Adrenal gland (tissue), 12 donors: ENCODE measurements around the gene SOX2. TPM values are rescaled to one million over a fixed set of nuclear protein-coding genes. Genes with fewer than 3 reads are reported as not detected.

Experiments used
- DNase-seq, 7 donors: peaks; one replicate each; pipeline ENCODE4 v3.0.0-alpha.2; 2019 to 2020
- H3K27ac ChIP-seq, 5 donors: fragments of 200-600 bp; sonication (generic) in 4 of 5; 1 replicate in 3 of 5; 2 replicates in 2 of 5; pipeline versions ENCODE4 v1.5.1 to v1.8.0; 2016 to 2020; ENCODE audit warnings: mild to moderate bottlenecking in 1 of 5
- H3K27me3 ChIP-seq: fragments of 200-600 bp; 2 replicates; pipeline ENCODE4 v1.8.0; 2021
- H3K36me3 ChIP-seq, 2 donors: fragments of 200-600 bp; replicated peaks in 1 of 2; 1 replicate in 1 of 2; 2 replicates in 1 of 2; pipeline versions ENCODE4 v1.5.1 to v1.8.0; 2018 to 2022
- H3K4me1 ChIP-seq, 2 donors: fragments of 200-600 bp; replicated peaks in 1 of 2; 1 replicate in 1 of 2; 2 replicates in 1 of 2; pipeline versions ENCODE4 v1.5.1 to v1.8.0; 2018 to 2021
- H3K4me3 ChIP-seq, 4 donors: fragments of 200-600 bp; sonication (generic) in 3 of 4; one replicate each; pipeline ENCODE4 v1.5.1; 2016 to 2018
- H3K9me3 ChIP-seq, 3 donors: fragments of 200-600 bp; sonication (generic) in 1 of 3; replicated peaks in 1 of 3; 1 replicate in 2 of 3; 2 replicates in 1 of 3; pipeline versions ENCODE4 v1.5.1 to v1.8.0; 2016 to 2021
- CTCF ChIP-seq, 6 experiments: fragments of 450-650 bp in 4 of 6; fragments of 200-600 bp in 2 of 6; sonication (generic) in 1 of 6; IDR thresholded peaks; 1 replicate in 5 of 6; 2 replicates in 1 of 6; pipeline versions ENCODE4 v1.5.1 to v1.8.0; 2016 to 2021; ENCODE audit warnings: antibody characterized with exemption in 6 of 6, mild to moderate bottlenecking in 2 of 6, moderate library complexity in 1 of 6
- POLR2A ChIP-seq, 2 donors: fragments of 450-650 bp; IDR thresholded peaks; one replicate each; pipeline ENCODE4 v1.6.1; 2017; ENCODE audit warnings: antibody characterized with exemption in 2 of 2, mild to moderate bottlenecking in 2 of 2, moderate library complexity in 1 of 2
- WGBS, 4 donors: extraction: QIAGEN DNeasy Blood & Tissue Kit in 2 of 4; methylation state at CpG; one replicate each; pipeline versions ENCODE4 v1.1.5 to v1.1.7; 2013 to 2017; 5-methylcytosine and 5-hydroxymethylcytosine counted together
- intact Hi-C, 2 donors: fragments of 100-400 bp; cut with DNase I; formaldehyde crosslinking; loops; one replicate each; pipeline versions ENCODE4 v1.14.1 to v1.15.0; 2022 to 2023
- polyA plus RNA-seq, 3 donors: library from polyadenylated mRNA; stranded (reverse); fragments of 200-250 nt in 2 of 3; fragments of 350-450 nt in 1 of 3; fragmentation: Illumina TruSeq in 1 of 3; extraction: RNeasy Lipid Tissue Mini Kit (QIAGEN cat#74804) in 1 of 3; gene quantifications; one replicate each; pipeline ENCODE4 v1.2.3, GENCODE V29; 2013 to 2014
- total RNA-seq, 9 donors: library from RNA; depleted of rRNA in 4 of 9; stranded (reverse); fragments of >200 nt in 4 of 9; fragments of 120-200 nt in 1 of 9; fragmentation: NEBNext Ultra II Directional in 1 of 9; extraction: Animal tissue kit (Norgen Biotek cat#: 25700) in 1 of 9; gene quantifications; one replicate each; pipeline versions ENCODE4 v1.1.0 to v1.2.4, GENCODE V29; 2013 to 2023
- donor health status: healthy with polysubstance abuse.
- donor health status: Bipolar disorder and iron deficiency.
- donor health status: DM: yes; HTN: yes; CAD: no.
- donor health status: DM: no; HTN: no; CAD: no.
- donor health status: DM: no; HTN: no; CAD: no.
- donor health status: DM: yes; HTN: yes; CAD: no.

SOX2 gene
- total and polyA plus RNA-seq, 12 donors: 0.18 to 1.2 (median 0.54) TPM; not detected in 3

- TF ChIP-seq POLR2A (IDR thresholded peaks at IDR 0.05): no peak
- no peak for TF ChIP-seq CTCF (IDR thresholded peaks at IDR 0.05)
- Histone ChIP-seq H3K4me3 (no peak overlapping the region), H3K27me3 (peaks cover 95% of the 10 kb centered on the region), H3K4me1 (peaks cover 0 to 2% of the 10 kb centered on the region in 2 donors), H3K9me3 (no peaks in the 10 kb centered on the region), H3K27ac (no peak overlapping the region), H3K36me3 (no peaks in the 10 kb centered on the region)
- DNase-seq: no peak
- WGBS, 4 donors: 35 to 52% (median 48%) methylated on average over 4 of the region's 4 CpGs
- intact Hi-C loops: no loop called here
Measured at GRCh38 chr3:181721046-181721875, 9.5 kb downstream of the SOX2 start.

- H3K27me3 ChIP-seq: peaks cover 95% of the 10 kb centered on the region
Measured at GRCh38 chr3:181722156-181722555, 10.4 kb downstream of the SOX2 start.

DNA sequence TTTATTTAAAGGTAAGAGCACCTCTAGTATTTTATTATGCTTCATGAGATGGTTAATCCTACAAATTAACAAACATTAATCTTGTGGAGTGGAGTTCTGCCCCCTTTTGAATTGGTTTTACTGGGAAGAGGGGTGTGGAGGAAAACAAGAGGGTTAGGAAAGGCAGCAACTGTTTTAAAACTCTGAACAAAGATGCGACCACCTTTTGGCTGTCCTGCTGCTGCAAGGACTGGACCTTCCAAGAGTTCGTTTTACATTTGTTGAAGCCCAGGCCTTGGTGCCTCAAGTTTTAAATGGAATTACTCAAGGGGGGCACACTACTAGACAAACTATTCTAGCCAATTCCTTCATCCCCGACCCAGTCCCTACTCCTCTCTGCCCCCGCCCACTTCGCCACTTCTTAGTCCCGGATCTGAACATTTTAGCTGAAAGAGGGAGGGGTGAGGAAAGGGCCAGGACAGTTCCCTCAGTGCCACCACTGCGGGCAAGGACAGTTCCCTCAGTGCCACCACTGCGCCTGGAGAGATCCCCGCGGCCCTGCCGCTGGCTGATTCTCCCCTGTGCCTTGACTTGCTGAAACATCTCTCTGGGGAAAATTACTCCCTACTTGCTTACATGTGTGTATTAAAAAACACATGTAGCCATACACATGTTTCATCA, 11.2 kb downstream of the SOX2 start:
- WGBS, 4 donors: 13 to 20% (median 15%) methylated on average over 11 of the region's 11 CpGs
- no peak for DNase-seq
- TF ChIP-seq CTCF (IDR thresholded peaks at IDR 0.05): no peak
- TF ChIP-seq POLR2A (IDR thresholded peaks at IDR 0.05): no peak
- Histone ChIP-seq H3K27me3 (peaks cover 93% of the 10 kb centered on the region), H3K27ac (no peak overlapping the region), H3K36me3 (no peaks in the 10 kb centered on the region), H3K4me1 (peaks cover 4 to 18% of the 10 kb centered on the region in 2 donors), H3K4me3 (no peak overlapping the region), H3K9me3 (no peaks in the 10 kb centered on the region)
- intact Hi-C loops: no loop called here

More at GRCh38 chr3:181722156-181722555, 10.4 kb downstream of the SOX2 start:
- TF ChIP-seq CTCF (IDR thresholded peaks at IDR 0.05) (no peak), POLR2A (IDR thresholded peaks at IDR 0.05) (no peak)
- H3K4me3 ChIP-seq: no peak overlapping the region
- peaks cover 4 to 11% of the 10 kb centered on the region in 2 donors for H3K4me1 ChIP-seq
- WGBS, 4 donors: 9 to 17% (median 15%) methylated on average over 4 of the region's 4 CpGs
- H3K27ac ChIP-seq: no peak overlapping the region
- DNase-seq: no peak
- no peaks in the 10 kb centered on the region for H3K9me3 ChIP-seq
- no peaks in the 10 kb centered on the region for H3K36me3 ChIP-seq
- intact Hi-C loops: no loop called here

DNA sequence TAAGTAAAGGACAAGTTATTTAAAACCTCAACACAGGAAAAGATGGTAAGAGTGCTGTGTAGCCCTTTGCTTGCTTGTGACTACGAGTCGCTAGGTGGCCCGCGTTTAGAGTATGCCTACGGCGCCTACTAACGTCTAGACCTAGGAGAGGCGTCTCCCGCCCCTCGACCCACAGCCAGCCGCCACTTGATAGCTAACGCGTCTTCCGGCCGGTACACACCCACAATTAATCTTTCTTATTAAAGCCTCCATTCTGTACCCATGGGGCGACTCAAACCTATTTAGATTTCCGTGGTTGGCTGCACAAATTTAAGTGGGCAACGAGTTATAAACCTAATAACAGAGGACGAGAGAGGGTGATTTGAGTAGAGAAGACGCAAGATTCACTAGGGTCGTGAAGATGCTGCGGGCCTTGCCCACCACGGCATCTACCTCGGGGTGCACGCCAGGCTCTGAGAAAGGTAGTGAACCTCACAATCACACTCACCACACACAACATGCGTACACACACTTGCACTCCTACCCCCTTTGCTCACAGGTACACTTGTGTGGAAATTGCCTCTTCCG, 12.0 kb downstream of the SOX2 start:
- WGBS, 4 donors: 9 to 23% (median 14%) methylated on average over 14 to 27 of the region's 27 CpGs

More for the DNA sequence above, 12.0 kb downstream of the SOX2 start:
- Histone ChIP-seq H3K36me3 (no peaks in the 10 kb centered on the region), H3K9me3 (no peaks in the 10 kb centered on the region), H3K4me3 (no peak overlapping the region), H3K4me1 (peaks cover 4 to 19% of the 10 kb centered on the region in 2 donors), H3K27me3 (peaks cover 92% of the 10 kb centered on the region), H3K27ac (no peak overlapping the region)
- intact Hi-C loops: no loop called here
- DNase-seq: no peak
- TF ChIP-seq CTCF (IDR thresholded peaks at IDR 0.05): no peak
- no peak for TF ChIP-seq POLR2A (IDR thresholded peaks at IDR 0.05)
